Measurements from ENCODE around the gene LRGUK.

LRGUK gene

DNA sequence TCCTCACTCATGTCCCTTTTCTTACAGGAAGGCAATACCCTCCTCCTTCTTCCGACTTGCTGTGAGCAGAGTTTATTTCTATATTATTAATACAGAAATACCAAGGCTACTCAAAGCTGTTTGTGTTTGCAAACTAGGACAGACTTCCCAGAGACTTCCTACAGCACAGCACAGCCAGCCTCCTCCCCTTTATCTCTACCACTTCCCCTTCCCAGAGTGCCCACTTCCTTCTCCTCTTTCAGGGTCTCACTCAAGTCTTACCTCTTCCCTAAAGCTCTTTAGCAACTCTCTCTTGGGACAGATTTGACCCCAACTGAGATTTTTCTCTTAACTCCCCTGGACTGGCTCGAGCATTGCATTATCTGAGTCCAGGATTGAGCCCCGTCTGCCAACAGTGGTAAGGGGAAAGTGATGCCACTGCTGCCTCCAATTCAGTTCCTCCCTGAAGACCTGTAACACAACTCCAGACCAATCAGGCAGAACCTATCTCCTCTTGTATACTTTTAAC, 5.5 kb upstream of the LRGUK start:
- Histone ChIP-seq H3K4me3 (ENCODE audit: low read depth in 1 of 5, low read length in 5 of 5) (no peak overlapping the region), H3K27me3 (ENCODE audit: control insufficient read depth in 5 of 5, insufficient read depth in 4 of 5, low read length in 5 of 5) (no peaks in the 10 kb centered on the region), H3K9ac (ENCODE audit: low read length in 5 of 5) (no peak overlapping the region), H3K27ac (ENCODE audit: low read depth, low read length) (no peak overlapping the region), H3K4me1 (ENCODE audit: control insufficient read depth in 5 of 5, insufficient read depth in 5 of 5, low read length in 5 of 5) (peaks cover 0 to 8% (median 2%) of the 10 kb centered on the region in 5 donors), H3K9me3 (ENCODE audit: control insufficient read depth in 5 of 5, low read length in 5 of 5) (no peaks in the 10 kb centered on the region), H3K36me3 (ENCODE audit: control insufficient read depth in 5 of 5, insufficient read depth in 5 of 5, low read length in 5 of 5) (no peaks in the 10 kb centered on the region)

DNA sequence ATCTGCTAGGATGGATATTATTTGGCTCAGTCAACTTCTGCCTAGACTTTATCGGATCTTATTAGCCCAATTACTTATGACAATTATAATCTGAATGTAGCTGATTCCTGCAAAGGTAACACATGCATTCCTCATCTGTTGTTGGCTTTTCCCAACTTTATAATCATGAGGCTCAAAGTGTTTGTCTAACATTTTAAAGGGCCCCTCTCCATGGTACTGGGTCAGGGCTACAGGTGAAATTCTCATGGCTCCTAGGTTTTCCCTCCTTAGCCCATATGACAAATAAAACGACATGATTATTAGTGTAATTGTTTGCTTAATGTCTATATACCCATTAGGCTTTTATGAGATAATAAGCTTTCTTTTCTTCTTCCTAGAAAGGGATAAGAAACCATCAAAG, 4.2 kb upstream of the LRGUK start:
- Histone ChIP-seq H3K36me3 (ENCODE audit: control insufficient read depth in 5 of 5, insufficient read depth in 5 of 5, low read length in 5 of 5) (no peaks in the 10 kb centered on the region), H3K4me1 (ENCODE audit: control insufficient read depth in 5 of 5, insufficient read depth in 5 of 5, low read length in 5 of 5) (peaks cover 0 to 21% (median 13%) of the 10 kb centered on the region in 5 donors), H3K27ac (ENCODE audit: low read depth, low read length) (no peak overlapping the region), H3K9ac (ENCODE audit: low read length in 5 of 5) (no peak overlapping the region), H3K4me3 (ENCODE audit: low read depth in 1 of 5, low read length in 5 of 5) (no peak overlapping the region), H3K9me3 (ENCODE audit: control insufficient read depth in 5 of 5, low read length in 5 of 5) (no peaks in the 10 kb centered on the region), H3K27me3 (ENCODE audit: control insufficient read depth in 5 of 5, insufficient read depth in 4 of 5, low read length in 5 of 5) (no peaks in the 10 kb centered on the region)

DNA sequence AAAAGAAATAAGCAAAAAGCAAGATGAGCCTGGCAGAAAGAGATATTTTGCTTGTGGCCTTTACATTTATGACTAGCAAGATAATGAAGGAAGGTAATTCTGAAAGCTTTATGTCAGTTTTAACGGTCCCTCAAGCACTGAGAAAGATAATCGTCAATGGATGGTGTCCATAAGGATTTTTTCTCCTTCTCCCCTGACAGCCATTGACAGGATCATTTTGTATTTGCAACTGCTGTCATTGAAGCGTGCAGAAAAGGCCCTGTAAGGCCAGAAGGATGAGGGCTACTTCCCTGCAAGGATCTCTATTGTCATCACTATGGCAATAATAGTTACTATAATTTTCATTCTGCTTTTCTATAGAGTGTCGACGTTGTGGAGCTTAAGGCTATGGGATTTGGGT, 994 bp upstream of the LRGUK start:
- Histone ChIP-seq H3K9ac (ENCODE audit: low read length in 5 of 5) (no peak overlapping the region), H3K9me3 (ENCODE audit: control insufficient read depth in 5 of 5, low read length in 5 of 5) (no peaks in the 10 kb centered on the region), H3K27me3 (ENCODE audit: control insufficient read depth in 5 of 5, insufficient read depth in 4 of 5, low read length in 5 of 5) (no peaks in the 10 kb centered on the region), H3K36me3 (ENCODE audit: control insufficient read depth in 5 of 5, insufficient read depth in 5 of 5, low read length in 5 of 5) (no peaks in the 10 kb centered on the region), H3K4me3 (ENCODE audit: low read depth in 1 of 5, low read length in 5 of 5) (no peak overlapping the region), H3K4me1 (ENCODE audit: control insufficient read depth in 5 of 5, insufficient read depth in 5 of 5, low read length in 5 of 5) (peaks cover 3 to 17% (median 14%) of the 10 kb centered on the region in 5 donors), H3K27ac (ENCODE audit: low read depth, low read length) (no peak overlapping the region)

DNA sequence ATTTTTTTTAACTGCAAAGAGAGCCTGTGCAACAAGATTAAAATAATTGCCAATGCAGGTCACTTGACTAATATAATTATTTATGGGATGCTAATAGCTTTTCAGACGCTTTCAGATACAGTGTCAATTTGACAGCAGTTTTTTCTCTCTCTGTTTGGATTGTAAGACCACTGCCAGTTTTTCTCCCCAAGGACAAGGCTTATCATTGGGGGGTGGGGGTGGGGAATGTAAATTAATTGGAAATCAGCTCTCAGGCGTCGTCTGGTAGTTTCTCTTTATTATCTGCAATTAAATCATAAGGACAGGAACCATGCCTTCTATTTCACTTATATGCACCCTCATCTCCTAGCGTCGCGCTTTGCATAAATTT, 559 bp upstream of the LRGUK start:
- Histone ChIP-seq H3K9ac (ENCODE audit: low read length in 5 of 5) (peak overlapping the region in 3 of 5 donors; percentile 49 to 71 (median 60)), H3K27ac (ENCODE audit: low read depth, low read length) (no peak overlapping the region), H3K9me3 (ENCODE audit: control insufficient read depth in 5 of 5, low read length in 5 of 5) (no peaks in the 10 kb centered on the region), H3K4me3 (ENCODE audit: low read depth in 1 of 5, low read length in 5 of 5) (peak overlapping the region; percentile 72 to 97 (median 86)), H3K27me3 (ENCODE audit: control insufficient read depth in 5 of 5, insufficient read depth in 4 of 5, low read length in 5 of 5) (no peaks in the 10 kb centered on the region), H3K36me3 (ENCODE audit: control insufficient read depth in 5 of 5, insufficient read depth in 5 of 5, low read length in 5 of 5) (no peaks in the 10 kb centered on the region), H3K4me1 (ENCODE audit: control insufficient read depth in 5 of 5, insufficient read depth in 5 of 5, low read length in 5 of 5) (peaks cover 3 to 16% (median 14%) of the 10 kb centered on the region in 5 donors)

DNA sequence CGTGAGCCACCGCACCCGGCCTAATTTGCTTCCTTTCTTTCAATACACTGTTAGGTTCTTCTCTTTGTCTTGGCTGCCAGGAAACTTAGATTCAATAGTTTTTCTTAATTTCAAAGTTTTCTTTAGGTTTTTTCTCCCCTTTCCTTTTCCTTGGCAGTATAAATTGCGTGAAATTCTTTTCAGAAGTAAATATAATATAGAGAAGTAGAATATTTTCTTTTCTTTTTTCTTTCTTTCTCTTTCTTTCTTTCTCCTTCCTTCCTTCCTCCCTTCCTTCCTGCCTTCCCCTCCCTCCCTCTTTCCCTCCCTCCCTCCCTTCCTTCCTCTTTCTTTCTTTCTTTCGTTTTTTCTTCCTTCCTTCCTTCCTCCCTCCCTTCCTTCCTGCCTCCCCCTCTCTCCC, 1.7 kb downstream of the LRGUK start:
- H3K9ac ChIP-seq (ENCODE audit: low read length in 5 of 5), result no peak overlapping the region
- no peaks in the 10 kb centered on the region for H3K36me3 ChIP-seq (ENCODE audit: control insufficient read depth in 5 of 5, insufficient read depth in 5 of 5, low read length in 5 of 5)
- peaks cover 3 to 16% (median 14%) of the 10 kb centered on the region in 5 donors for H3K4me1 ChIP-seq (ENCODE audit: control insufficient read depth in 5 of 5, insufficient read depth in 5 of 5, low read length in 5 of 5)
- no peaks in the 10 kb centered on the region for H3K9me3 ChIP-seq (ENCODE audit: control insufficient read depth in 5 of 5, low read length in 5 of 5)
- H3K27me3 ChIP-seq (ENCODE audit: control insufficient read depth in 5 of 5, insufficient read depth in 4 of 5, low read length in 5 of 5), result no peaks in the 10 kb centered on the region
- no peak overlapping the region for H3K4me3 ChIP-seq (ENCODE audit: low read depth in 1 of 5, low read length in 5 of 5)
- H3K27ac ChIP-seq (ENCODE audit: low read depth, low read length), result no peak overlapping the region

DNA sequence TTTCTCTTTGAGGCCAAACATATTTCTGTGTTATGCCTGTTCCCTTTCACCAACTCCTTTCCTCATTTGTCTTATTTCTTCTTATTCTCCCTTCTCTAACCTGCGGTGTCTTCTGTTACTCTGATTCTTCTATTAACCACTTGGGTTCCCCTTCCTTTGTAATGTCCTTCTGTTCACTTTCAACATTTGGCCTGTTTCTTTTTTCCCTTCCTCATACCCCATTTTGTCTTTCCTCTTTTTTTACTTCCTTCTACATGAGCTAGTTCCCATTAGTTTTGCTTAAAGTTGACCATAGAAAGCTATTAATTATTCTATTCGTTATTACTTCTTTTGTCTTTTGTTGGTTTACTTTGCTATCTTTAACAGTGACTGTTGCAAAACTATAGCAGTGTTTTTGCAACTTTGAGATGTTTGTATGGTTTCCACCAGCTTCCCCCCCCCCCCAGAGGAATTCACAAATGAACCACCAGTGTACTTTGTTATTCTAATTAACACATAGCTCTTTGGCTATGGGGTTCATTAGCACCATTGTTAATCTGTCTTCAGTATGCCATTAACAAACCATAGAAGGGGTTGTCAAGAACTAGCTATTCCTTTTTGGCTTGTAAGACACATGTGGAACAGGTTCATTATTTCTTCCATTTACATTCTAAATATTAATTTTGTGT, 2.9 kb downstream of the LRGUK start:
- H3K27me3 ChIP-seq (ENCODE audit: control insufficient read depth in 5 of 5, insufficient read depth in 4 of 5, low read length in 5 of 5), result no peaks in the 10 kb centered on the region
- H3K27ac ChIP-seq (ENCODE audit: low read depth, low read length), result no peak overlapping the region
- no peak overlapping the region for H3K4me3 ChIP-seq (ENCODE audit: low read depth in 1 of 5, low read length in 5 of 5)
- H3K36me3 ChIP-seq (ENCODE audit: control insufficient read depth in 5 of 5, insufficient read depth in 5 of 5, low read length in 5 of 5), result no peaks in the 10 kb centered on the region
- H3K4me1 ChIP-seq (ENCODE audit: control insufficient read depth in 5 of 5, insufficient read depth in 5 of 5, low read length in 5 of 5), result peaks cover 3 to 16% (median 14%) of the 10 kb centered on the region in 5 donors
- H3K9me3 ChIP-seq (ENCODE audit: control insufficient read depth in 5 of 5, low read length in 5 of 5), result no peaks in the 10 kb centered on the region
- H3K9ac ChIP-seq (ENCODE audit: low read length in 5 of 5), result no peak overlapping the region

DNA sequence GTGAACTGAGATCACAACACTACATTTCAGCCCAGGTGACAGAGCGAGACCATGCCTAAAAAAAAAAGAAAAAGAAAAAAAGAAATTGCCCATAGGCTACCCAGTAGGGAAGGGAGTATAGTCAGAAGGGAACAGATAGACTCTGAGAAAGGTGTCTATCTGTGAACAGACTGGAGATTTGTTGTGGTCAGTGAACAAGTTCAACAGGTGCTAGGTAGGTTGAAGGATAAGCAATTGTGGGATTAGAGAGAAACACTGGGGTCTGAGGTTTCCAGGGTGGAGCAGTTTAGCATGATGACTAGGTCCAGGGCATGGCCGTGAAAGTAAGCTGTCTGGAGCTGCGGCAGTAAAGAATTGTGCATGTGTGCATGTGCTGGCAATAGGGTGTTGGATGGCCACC, 6.9 kb downstream of the LRGUK start:
- Histone ChIP-seq H3K27ac (ENCODE audit: low read depth, low read length) (no peak overlapping the region), H3K9ac (ENCODE audit: low read length in 5 of 5) (no peak overlapping the region), H3K4me3 (ENCODE audit: low read depth in 1 of 5, low read length in 5 of 5) (no peak overlapping the region), H3K36me3 (ENCODE audit: control insufficient read depth in 5 of 5, insufficient read depth in 5 of 5, low read length in 5 of 5) (no peaks in the 10 kb centered on the region), H3K9me3 (ENCODE audit: control insufficient read depth in 5 of 5, low read length in 5 of 5) (no peaks in the 10 kb centered on the region), H3K4me1 (ENCODE audit: control insufficient read depth in 5 of 5, insufficient read depth in 5 of 5, low read length in 5 of 5) (no peaks in the 10 kb centered on the region), H3K27me3 (ENCODE audit: control insufficient read depth in 5 of 5, insufficient read depth in 4 of 5, low read length in 5 of 5) (no peaks in the 10 kb centered on the region)

DNA sequence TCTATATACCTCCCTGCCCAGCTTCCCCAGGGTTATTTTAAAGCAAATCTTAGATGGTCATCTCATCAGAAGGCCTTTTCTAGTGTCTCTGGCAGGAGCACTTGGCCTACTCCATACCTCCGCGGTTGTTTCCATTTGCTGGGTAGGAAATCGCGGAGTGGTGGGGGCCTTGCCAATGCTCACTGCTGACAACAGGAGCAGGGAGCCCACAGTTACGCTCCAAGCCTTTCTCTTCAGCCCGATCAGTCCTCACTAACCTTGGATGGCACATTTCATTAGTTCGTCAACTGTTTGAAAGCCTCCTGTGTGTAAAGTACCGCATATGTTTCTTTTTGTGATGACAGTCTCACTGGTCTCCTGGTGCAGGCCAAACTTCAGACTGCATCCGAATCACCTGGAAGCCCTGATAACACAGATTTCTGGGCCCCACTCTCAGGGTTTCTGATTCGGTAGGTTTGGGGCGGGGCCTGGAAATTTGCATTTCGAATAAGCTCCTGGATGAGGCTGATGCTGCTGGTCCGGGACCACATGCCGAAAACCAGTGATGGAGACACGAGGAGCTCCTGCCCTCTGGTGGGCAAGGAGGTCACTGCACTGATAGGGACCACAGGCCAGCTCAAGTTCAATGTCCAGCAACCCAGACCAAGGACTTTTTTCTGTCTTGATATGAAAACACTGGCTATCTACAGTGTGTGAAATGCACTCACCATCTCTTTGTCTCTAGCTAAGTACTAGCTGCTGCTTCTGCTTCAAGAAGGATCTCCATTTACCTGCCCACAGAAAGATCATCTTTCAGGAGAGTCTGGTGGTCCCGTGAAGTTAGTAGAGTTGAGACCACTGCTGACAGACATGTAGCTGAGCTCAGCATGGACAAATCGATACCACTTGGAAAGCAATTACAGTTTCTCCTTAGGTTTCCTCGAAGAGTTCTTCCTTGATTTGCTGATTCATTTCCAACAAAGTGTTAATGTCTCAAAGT, 14.0 kb downstream of the LRGUK start:
- H3K9me3 ChIP-seq (ENCODE audit: control insufficient read depth in 5 of 5, low read length in 5 of 5), result no peaks in the 10 kb centered on the region
- H3K27me3 ChIP-seq (ENCODE audit: control insufficient read depth in 5 of 5, insufficient read depth in 4 of 5, low read length in 5 of 5), result no peaks in the 10 kb centered on the region
- no peak overlapping the region for H3K9ac ChIP-seq (ENCODE audit: low read length in 5 of 5)
- peak overlapping the region in 1 of 5 donors; percentile 8 for H3K4me3 ChIP-seq (ENCODE audit: low read depth in 1 of 5, low read length in 5 of 5)
- no peak overlapping the region for H3K27ac ChIP-seq (ENCODE audit: low read depth, low read length)
- no peaks in the 10 kb centered on the region for H3K36me3 ChIP-seq (ENCODE audit: control insufficient read depth in 5 of 5, insufficient read depth in 5 of 5, low read length in 5 of 5)
- peaks cover 0 to 3% (median 0%) of the 10 kb centered on the region in 5 donors for H3K4me1 ChIP-seq (ENCODE audit: control insufficient read depth in 5 of 5, insufficient read depth in 5 of 5, low read length in 5 of 5)

DNA sequence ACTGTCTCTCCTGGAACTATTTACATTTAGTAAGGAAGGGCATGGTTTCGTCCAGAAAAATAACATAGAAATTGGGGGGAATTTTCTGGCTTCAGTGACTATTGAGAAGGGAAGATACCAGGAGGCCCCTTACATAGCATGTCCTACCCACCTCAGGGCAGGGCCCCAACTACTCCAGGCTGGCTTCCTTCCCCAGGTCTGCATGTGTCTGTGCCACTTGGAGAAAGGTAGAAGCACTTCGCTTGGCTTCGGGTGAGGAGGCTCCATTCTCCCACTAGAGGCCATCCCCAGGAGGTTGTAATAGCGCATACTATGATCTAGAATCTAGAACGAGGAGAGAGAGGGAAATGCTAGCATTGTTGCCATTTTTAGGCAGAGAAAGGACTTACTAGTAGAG, 14.7 kb downstream of the LRGUK start:
- Histone ChIP-seq H3K27ac (ENCODE audit: low read depth, low read length) (no peak overlapping the region), H3K9ac (ENCODE audit: low read length in 5 of 5) (no peak overlapping the region)

More for the DNA sequence above, 14.7 kb downstream of the LRGUK start:
- no peaks in the 10 kb centered on the region for H3K27me3 ChIP-seq (ENCODE audit: control insufficient read depth in 5 of 5, insufficient read depth in 4 of 5, low read length in 5 of 5)
- no peaks in the 10 kb centered on the region for H3K9me3 ChIP-seq (ENCODE audit: control insufficient read depth in 5 of 5, low read length in 5 of 5)
- H3K36me3 ChIP-seq (ENCODE audit: control insufficient read depth in 5 of 5, insufficient read depth in 5 of 5, low read length in 5 of 5), result no peaks in the 10 kb centered on the region
- H3K4me1 ChIP-seq (ENCODE audit: control insufficient read depth in 5 of 5, insufficient read depth in 5 of 5, low read length in 5 of 5), result peaks cover 0 to 3% (median 0%) of the 10 kb centered on the region in 5 donors
- no peak overlapping the region for H3K4me3 ChIP-seq (ENCODE audit: low read depth in 1 of 5, low read length in 5 of 5)
